ENCODE results near the gene CANX. TPM values are rescaled to one million over a fixed set of nuclear protein-coding genes. Genes with fewer than 3 reads are reported as not detected.
A peak's percentile ranks its signal among the peaks of the same experiment; 100 is the strongest.

The CANX gene
- total and polyA plus RNA-seq, 2 of the 13 experiments (the other 11 are each of a cell fraction or from before 2014, with no cell fraction given), result 477 to 680 TPM

DNA sequence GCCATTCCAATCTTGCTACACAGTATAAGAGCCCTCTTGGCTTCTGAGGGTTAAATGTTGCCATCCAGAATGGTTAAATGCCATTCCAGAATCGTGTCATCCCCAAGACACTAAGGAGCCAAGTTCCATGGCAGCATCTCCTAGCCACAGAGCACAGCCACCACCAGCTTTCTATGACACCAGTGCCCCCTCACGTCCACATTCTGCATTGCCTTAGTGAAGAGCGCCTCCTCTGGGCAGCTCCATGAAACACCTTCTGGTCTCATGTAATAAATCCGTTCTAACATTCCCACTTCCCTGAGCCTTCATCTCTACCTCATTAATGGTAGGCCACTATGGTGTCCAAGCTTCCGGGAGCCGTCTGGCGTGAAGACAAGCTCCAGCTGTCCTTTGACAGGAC is 30.4 kb upstream of the CANX start:
- DNase-seq (ENCODE audit: low spot score), result peak; percentile 62
- no peak overlapping the region for H3K4me3 ChIP-seq (replicated peaks in 1 of 3; ENCODE audit: insufficient read depth in 1 of 3, low read depth in 2 of 3, low read length in 3 of 3)
- BruUV-seq (replicated peaks), result no TSS peak
- in situ Hi-C loops (cut with HindIII; ENCODE audit: extremely low pct_ligation_motif_present, low pct_unique_long_range_greater_than_20kb) (no loop called here), intact Hi-C loops (cut with micrococcal nuclease; ENCODE audit: unreplicated experiment) (no loop called here)
- POLR2A ChIA-PET, result interaction anchor here (0.8 to 1.1 kb wide), 3 partner anchors 9 to 45 kb away, joined by 5 to 6 read pairs (median 5); partner anchors contain the start of genes CBY3 and HNRNPH1
- H3K9ac ChIP-seq (ENCODE audit: insufficient read depth, low read depth, low read length), result no peak overlapping the region
- no peaks in the 10 kb centered on the region for H3K9me3 ChIP-seq (ENCODE audit: low read length)
- no peaks in the 10 kb centered on the region; a peak in 1 of 5 replicates for H3K27me3 ChIP-seq (ENCODE audit: control insufficient read depth in 1 of 2, insufficient read depth in 2 of 2, low read length in 2 of 2)
- H3K27ac ChIP-seq (ENCODE audit: extremely low read length, insufficient read depth, low read length), result no peak overlapping the region
- H3K36me3 ChIP-seq (replicated peaks in 1 of 2; ENCODE audit: control insufficient read depth in 1 of 2, insufficient read depth in 2 of 2, low read length in 2 of 2), result 0 out of 5 replicates have a peak, but pooled peaks cover 0 to 5% of the 10 kb centered on the region in 2 experiments
- H2AFZ ChIP-seq (ENCODE audit: low read length), result no peak overlapping the region
- peak; percentile 61 for FAIRE-seq
- H3K4me1 ChIP-seq (ENCODE audit: insufficient read depth, low read length), result no peaks in the 10 kb centered on the region
- no peak overlapping the region for H3K4me2 ChIP-seq (ENCODE audit: low read depth, low read length)
- peak; percentile 90 for ATAC-seq
- no peaks in the 10 kb centered on the region for H4K20me1 ChIP-seq (ENCODE audit: insufficient read depth, low read length)
- WGBS (ENCODE audit: low lambda C conversion rate), result 65% methylated on average over 7 of the region's 7 CpGs
- H3K79me2 ChIP-seq (ENCODE audit: insufficient read depth, low read length), result no peaks in the 10 kb centered on the region
- CTCF ChIA-PET (ENCODE audit: low intra/inter-chr PET ratio, low total read pairs), result interaction anchor here (0.7 to 1.2 kb wide), 4 partner anchors 10 to 128 kb away, joined by 3 to 4 read pairs (median 3); no protein-coding TSS in a partner anchor
- TF ChIP-seq, protein P1, sequence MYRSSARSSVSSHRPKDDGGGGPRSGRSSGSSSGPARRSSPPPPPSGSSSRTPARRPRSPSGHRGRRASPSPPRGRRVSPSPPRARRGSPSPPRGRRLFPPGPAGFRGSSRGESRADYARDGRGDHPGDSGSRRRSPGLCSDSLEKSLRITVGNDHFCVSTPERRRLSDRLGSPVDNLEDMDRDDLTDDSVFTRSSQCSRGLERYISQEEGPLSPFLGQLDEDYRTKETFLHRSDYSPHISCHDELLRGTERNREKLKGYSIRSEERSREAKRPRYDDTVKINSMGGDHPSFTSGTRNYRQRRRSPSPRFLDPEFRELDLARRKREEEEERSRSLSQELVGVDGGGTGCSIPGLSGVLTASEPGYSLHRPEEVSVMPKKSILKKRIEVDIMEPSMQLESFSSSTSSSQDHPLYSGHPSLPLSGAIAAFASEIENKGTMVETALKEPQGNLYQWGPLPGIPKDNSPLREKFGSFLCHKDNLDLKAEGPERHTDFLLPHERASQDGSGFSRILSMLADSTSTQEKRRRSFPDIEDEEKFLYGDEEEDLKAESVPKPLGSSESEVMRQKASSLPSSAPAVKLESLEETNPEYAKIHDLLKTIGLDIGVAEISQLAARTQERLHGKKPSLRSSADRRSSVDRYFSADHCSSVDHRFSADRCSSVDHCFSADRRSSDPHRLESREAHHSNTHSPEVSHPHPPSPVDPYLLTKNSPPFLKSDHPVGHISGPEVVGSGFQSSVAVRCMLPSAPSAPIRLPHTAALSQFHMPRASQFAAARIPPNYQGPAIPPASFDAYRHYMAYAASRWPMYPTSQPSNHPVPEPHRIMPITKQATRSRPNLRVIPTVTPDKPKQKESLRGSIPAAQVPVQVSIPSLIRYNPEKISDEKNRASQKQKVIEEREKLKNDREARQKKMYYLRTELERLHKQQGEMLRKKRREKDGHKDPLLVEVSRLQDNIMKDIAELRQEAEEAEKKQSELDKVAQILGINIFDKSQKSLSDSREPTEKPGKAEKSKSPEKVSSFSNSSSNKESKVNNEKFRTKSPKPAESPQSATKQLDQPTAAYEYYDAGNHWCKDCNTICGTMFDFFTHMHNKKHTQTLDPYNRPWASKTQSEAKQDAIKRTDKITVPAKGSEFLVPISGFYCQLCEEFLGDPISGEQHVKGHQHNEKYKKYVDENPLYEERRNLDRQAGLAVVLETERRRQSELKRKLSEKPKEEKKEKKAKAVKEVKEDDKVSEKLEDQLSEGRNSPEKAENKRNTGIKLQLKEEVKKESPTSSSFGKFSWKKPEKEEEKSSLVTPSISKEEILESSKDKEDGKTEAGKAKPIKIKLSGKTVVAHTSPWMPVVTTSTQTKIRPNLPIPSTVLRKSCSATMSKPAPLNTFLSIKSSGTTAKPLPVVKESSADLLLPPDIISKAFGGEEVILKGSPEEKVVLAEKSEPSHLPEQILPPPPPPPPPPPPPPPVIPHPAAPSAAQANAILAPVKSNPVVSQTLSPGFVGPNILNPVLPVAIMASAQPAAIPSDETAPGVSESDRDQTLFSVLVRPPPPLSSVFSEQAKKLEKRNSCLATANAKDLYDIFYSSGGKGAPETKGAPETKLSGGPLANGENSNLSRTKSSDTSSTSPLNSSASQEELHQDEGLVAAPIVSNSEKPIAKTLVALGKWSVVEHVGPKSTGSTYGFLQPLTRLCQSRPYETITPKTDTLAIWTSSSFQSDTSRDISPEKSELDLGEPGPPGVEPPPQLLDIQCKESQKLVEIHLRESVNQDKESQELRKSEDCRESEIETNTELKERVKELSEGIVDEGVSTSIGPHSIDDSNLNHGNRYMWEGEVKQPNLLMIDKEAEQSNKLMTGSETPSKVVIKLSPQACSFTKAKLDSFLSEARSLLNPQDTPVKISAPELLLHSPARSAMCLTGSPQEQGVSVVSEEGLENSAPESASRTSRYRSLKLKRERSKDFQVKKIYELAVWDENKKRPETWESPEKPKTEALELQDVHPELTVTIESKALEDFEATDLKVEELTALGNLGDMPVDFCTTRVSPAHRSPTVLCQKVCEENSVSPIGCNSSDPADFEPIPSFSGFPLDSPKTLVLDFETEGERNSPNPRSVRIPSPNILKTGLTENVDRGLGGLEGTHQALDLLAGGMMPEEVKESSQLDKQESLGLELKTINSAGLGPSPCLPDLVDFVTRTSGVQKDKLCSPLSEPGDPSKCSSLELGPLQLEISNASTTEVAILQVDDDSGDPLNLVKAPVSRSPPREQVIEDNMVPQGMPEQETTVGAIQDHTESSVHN (CRISPR knock-in tag; IDR thresholded peaks at IDR 0.05), result no peak
- TF ChIP-seq HDAC6 (IDR thresholded peaks at IDR 0.05; ENCODE audit: low read depth, low read length) (no peak), SMARCE1 (IDR thresholded peaks at IDR 0.05; ENCODE audit: borderline replicate concordance) (no peak), DNMT3B (CRISPR knock-in tag; conservative IDR thresholded peaks at IDR 0.05) (no peak), ZBTB42 (CRISPR knock-in tag; IDR thresholded peaks at IDR 0.05) (no peak), ZNF263 (CRISPR knock-in tag; IDR thresholded peaks at IDR 0.05) (no peak), HOXA9 (CRISPR knock-in tag; IDR thresholded peaks at IDR 0.05; ENCODE audit: borderline replicate concordance) (no peak), ZNF274 (CRISPR knock-in tag; IDR thresholded peaks at IDR 0.05) (no peak), ZMYM4 (CRISPR knock-in tag; IDR thresholded peaks at IDR 0.05) (0 out of 2 replicates have a peak, but pooled peaks have one; percentile 41)
- TF ChIP-seq, protein P2, sequence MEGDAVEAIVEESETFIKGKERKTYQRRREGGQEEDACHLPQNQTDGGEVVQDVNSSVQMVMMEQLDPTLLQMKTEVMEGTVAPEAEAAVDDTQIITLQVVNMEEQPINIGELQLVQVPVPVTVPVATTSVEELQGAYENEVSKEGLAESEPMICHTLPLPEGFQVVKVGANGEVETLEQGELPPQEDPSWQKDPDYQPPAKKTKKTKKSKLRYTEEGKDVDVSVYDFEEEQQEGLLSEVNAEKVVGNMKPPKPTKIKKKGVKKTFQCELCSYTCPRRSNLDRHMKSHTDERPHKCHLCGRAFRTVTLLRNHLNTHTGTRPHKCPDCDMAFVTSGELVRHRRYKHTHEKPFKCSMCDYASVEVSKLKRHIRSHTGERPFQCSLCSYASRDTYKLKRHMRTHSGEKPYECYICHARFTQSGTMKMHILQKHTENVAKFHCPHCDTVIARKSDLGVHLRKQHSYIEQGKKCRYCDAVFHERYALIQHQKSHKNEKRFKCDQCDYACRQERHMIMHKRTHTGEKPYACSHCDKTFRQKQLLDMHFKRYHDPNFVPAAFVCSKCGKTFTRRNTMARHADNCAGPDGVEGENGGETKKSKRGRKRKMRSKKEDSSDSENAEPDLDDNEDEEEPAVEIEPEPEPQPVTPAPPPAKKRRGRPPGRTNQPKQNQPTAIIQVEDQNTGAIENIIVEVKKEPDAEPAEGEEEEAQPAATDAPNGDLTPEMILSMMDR (CRISPR knock-in tag; IDR thresholded peaks at IDR 0.05), result peak; percentile 89
- TF ChIP-seq, protein P3, sequence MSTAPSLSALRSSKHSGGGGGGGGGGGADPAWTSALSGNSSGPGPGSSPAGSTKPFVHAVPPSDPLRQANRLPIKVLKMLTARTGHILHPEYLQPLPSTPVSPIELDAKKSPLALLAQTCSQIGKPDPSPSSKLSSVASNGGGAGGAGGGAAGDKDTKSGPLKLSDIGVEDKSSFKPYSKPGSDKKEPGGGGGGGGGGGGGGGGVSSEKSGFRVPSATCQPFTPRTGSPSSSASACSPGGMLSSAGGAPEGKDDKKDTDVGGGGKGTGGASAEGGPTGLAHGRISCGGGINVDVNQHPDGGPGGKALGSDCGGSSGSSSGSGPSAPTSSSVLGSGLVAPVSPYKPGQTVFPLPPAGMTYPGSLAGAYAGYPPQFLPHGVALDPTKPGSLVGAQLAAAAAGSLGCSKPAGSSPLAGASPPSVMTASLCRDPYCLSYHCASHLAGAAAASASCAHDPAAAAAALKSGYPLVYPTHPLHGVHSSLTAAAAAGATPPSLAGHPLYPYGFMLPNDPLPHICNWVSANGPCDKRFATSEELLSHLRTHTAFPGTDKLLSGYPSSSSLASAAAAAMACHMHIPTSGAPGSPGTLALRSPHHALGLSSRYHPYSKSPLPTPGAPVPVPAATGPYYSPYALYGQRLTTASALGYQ (CRISPR knock-in tag; IDR thresholded peaks at IDR 0.05), result no peak

All from HepG2 (cell line).